Sigmoid colon (tissue), 7 donors: ENCODE measurements around the gene TMEM106B. TPM values are rescaled to one million over a fixed set of nuclear protein-coding genes. Genes with fewer than 3 reads are reported as not detected.
"Not testable (repeated sequence)": the region's sequence is repeated elsewhere in the genome, so short reads cannot be mapped to it uniquely, and the experiment has no call there.

Source experiments
- DNase-seq: peaks from one replicate; pipeline ENCODE4 v3.0.0-alpha.2; 2019
- H3K27ac ChIP-seq, 4 donors: fragments of 200-600 bp; sonication (generic); one replicate each; pipeline ENCODE4 v1.5.1; 2016 to 2019; ENCODE audit warnings: mild to moderate bottlenecking in 1 of 4
- H3K27me3 ChIP-seq, 3 donors: fragments of 200-600 bp; sonication (generic); one replicate each; pipeline ENCODE4 v1.5.1; 2019; ENCODE audit warnings: mild to moderate bottlenecking in 1 of 3
- H3K36me3 ChIP-seq, 4 donors: fragments of 200-600 bp; sonication (generic); one replicate each; pipeline ENCODE4 v1.5.1; 2016 to 2019
- H3K4me1 ChIP-seq, 4 donors: fragments of 200-600 bp; sonication (generic); one replicate each; pipeline ENCODE4 v1.5.1; 2017 to 2019
- H3K4me3 ChIP-seq, 4 donors: fragments of 200-600 bp; sonication (generic); one replicate each; pipeline ENCODE4 v1.5.1; 2017 to 2019; ENCODE audit warnings: mild to moderate bottlenecking in 2 of 4, moderate library complexity in 1 of 4
- H3K9me3 ChIP-seq, 4 donors: fragments of 200-600 bp in 3 of 4; sonication (generic) in 3 of 4; one replicate each; pipeline versions ENCODE4 v1.5.1 to v1.6.1; 2013 to 2019
- CTCF ChIP-seq, 4 experiments: fragments of 450-650 bp in 3 of 4; fragments of 200-600 bp in 1 of 4; IDR thresholded peaks; one replicate each; pipeline ENCODE4 v1.5.1; 2016 to 2019; ENCODE audit warnings: antibody characterized with exemption in 4 of 4, mild to moderate bottlenecking in 3 of 4, moderate library complexity in 2 of 4
- EP300 ChIP-seq, 4 donors: sonication (generic); formaldehyde crosslinking; IDR thresholded peaks; one replicate each; pipeline ENCODE4 v1.6.1; 2017; ENCODE audit warnings: antibody characterized with exemption in 4 of 4
- POLR2A ChIP-seq, 2 donors: fragments of 450-650 bp; IDR thresholded peaks; one replicate each; pipeline ENCODE4 v1.6.1; 2016; ENCODE audit warnings: antibody characterized with exemption in 2 of 2, mild to moderate bottlenecking in 2 of 2, moderate library complexity in 2 of 2
- POLR2AphosphoS5 ChIP-seq, 4 donors: sonication (generic); formaldehyde crosslinking; IDR thresholded peaks; one replicate each; pipeline ENCODE4 v1.6.1; 2017; ENCODE audit warnings: antibody characterized with exemption in 4 of 4
- WGBS, 2 donors: extraction: QIAGEN DNeasy Blood & Tissue Kit; methylation state at CpG; one replicate each; pipeline ENCODE4 v1.1.7; 2013; 5-methylcytosine and 5-hydroxymethylcytosine counted together
- intact Hi-C: fragments of 100-400 bp; cut with DNase I; formaldehyde crosslinking; loops from one replicate; pipeline ENCODE4 v1.15.1; 2023
- polyA plus RNA-seq, 3 donors: library from polyadenylated mRNA; stranded (reverse); fragments of 200-250 nt; gene quantifications; one replicate each; pipeline ENCODE4 v1.2.3, GENCODE V29; 2013
- total RNA-seq, 4 donors: library from RNA; depleted of rRNA; stranded (reverse); fragments of >200 nt; gene quantifications; one replicate each; pipeline ENCODE4 v1.1.0, GENCODE V29; 2016
- donor health status: healthy with polysubstance abuse.
- donor health status: Bipolar disorder and iron deficiency.
- donor health status: healthy.

TMEM106B gene
- total and polyA plus RNA-seq, 7 donors = 8.4 to 86.9 (median 64.5) TPM

GRCh38 chr7:12217311-12217710 is 6.2 kb downstream of the TMEM106B start:
- WGBS, 2 donors = 97 to 100% methylated on average over 1 of the region's 1 CpG
- Histone ChIP-seq H3K36me3 (peaks cover 0 to 48% (median 2%) of the 10 kb centered on the region in 4 donors), H3K27ac (no peak overlapping the region), H3K9me3 (no peaks in the 10 kb centered on the region), H3K4me1 (peaks cover 0 to 19% (median 5%) of the 10 kb centered on the region in 4 donors), H3K4me3 (no peak overlapping the region), H3K27me3 (no peaks in the 10 kb centered on the region)
- intact Hi-C loops = no loop called here
- TF ChIP-seq POLR2AphosphoS5 (IDR thresholded peaks at IDR 0.05) (no peak), CTCF (IDR thresholded peaks at IDR 0.05) (no peak), POLR2A (IDR thresholded peaks at IDR 0.05) (no peak), EP300 (IDR thresholded peaks at IDR 0.05) (no peak)
- DNase-seq = no peak

- Histone ChIP-seq H3K36me3 (peaks cover 0 to 61% (median 2%) of the 10 kb centered on the region in 4 donors), H3K27ac (no peak overlapping the region), H3K4me1 (no peaks in the 10 kb centered on the region), H3K4me3 (no peak overlapping the region), H3K27me3 (no peaks in the 10 kb centered on the region), H3K9me3 (no peaks in the 10 kb centered on the region)
- TF ChIP-seq POLR2AphosphoS5 (IDR thresholded peaks at IDR 0.05) (no peak), EP300 (IDR thresholded peaks at IDR 0.05) (no peak), POLR2A (IDR thresholded peaks at IDR 0.05) (no peak), CTCF (IDR thresholded peaks at IDR 0.05) (no peak)
- WGBS, 2 donors = 85 to 91% methylated on average over 1 of the region's 1 CpG
- intact Hi-C loops = no loop called here
- DNase-seq = no peak
These were observed 9.4 kb downstream of the TMEM106B start for GRCh38 chr7:12220389-12221046.

GRCh38 chr7:12221414-12221813 is 10.3 kb downstream of the TMEM106B start:
- no peaks in the 10 kb centered on the region for H3K27me3 ChIP-seq
- intact Hi-C loops = no loop called here
- TF ChIP-seq EP300 (IDR thresholded peaks at IDR 0.05) (no peak), POLR2A (IDR thresholded peaks at IDR 0.05) (no peak), CTCF (IDR thresholded peaks at IDR 0.05) (no peak), POLR2AphosphoS5 (IDR thresholded peaks at IDR 0.05) (no peak)
- peaks cover 0 to 52% (median 2%) of the 10 kb centered on the region in 4 donors for H3K36me3 ChIP-seq
- peaks cover 0 to under 1% (median 0%) of the 10 kb centered on the region in 4 donors for H3K4me1 ChIP-seq
- H3K4me3 ChIP-seq = no peak overlapping the region
- no peaks in the 10 kb centered on the region for H3K9me3 ChIP-seq
- DNase-seq = no peak
- H3K27ac ChIP-seq = no peak overlapping the region

- H3K27me3 ChIP-seq = no peaks in the 10 kb centered on the region
- no peak for TF ChIP-seq CTCF (IDR thresholded peaks at IDR 0.05)
- no peak for TF ChIP-seq EP300 (IDR thresholded peaks at IDR 0.05)
- no peaks in the 10 kb centered on the region for H3K9me3 ChIP-seq
- H3K4me1 ChIP-seq = peaks cover 0 to 7% (median 0%) of the 10 kb centered on the region in 4 donors
- intact Hi-C loops = no loop called here
- no peak overlapping the region for H3K4me3 ChIP-seq
- no peak overlapping the region for H3K27ac ChIP-seq
- 30 to 48% methylated on average over 1 of the region's 1 CpG for WGBS, 2 donors
- peaks cover 0 to 59% (median 2%) of the 10 kb centered on the region in 4 donors for H3K36me3 ChIP-seq
- no peak for DNase-seq
These were observed 11.9 kb downstream of the TMEM106B start for GRCh38 chr7:12222889-12223579.

- DNase-seq, intact Hi-C loops, H3K27me3 ChIP-seq, H3K27ac ChIP-seq, H3K4me3 ChIP-seq, H3K9me3 ChIP-seq, H3K4me1 ChIP-seq: not testable (repeated sequence)
- H3K36me3 ChIP-seq = peaks cover 0 to 49% (median 2%) of the 10 kb centered on the region in 4 donors
- WGBS, 2 donors = 87 to 93% methylated on average over 7 of the region's 7 CpGs
These were observed 13.9 kb downstream of the TMEM106B start for GRCh38 chr7:12225017-12225416.
